HG02678 (cell line): ENCODE results near the gene LDLRAP1.
"Not testable (repeated sequence)": the region's sequence is repeated elsewhere in the genome, so short reads cannot be mapped to it uniquely, and the experiment has no call there.

Experiments
- ATAC-seq: cut with Tn5 transposase; IDR thresholded peaks from one replicate; pipeline ENCODE4 v1.9.1; 2021; ENCODE audit warnings: mild to moderate bottlenecking, moderate library complexity; ENCODE audit not compliant: unreplicated experiment

Gene LDLRAP1

GRCh38 chr1:25572708-25573590 is 29.5 kb downstream of the LDLRAP1 start:
- ATAC-seq, result no peak

- ATAC-seq, result no peak
Observed at GRCh38 chr1:25573591-25573930, 30.2 kb downstream of the LDLRAP1 start.

- ATAC-seq, result no peak
Observed at GRCh38 chr1:25573961-25574360, 30.6 kb downstream of the LDLRAP1 start.

GRCh38 chr1:25575191-25575590 is 31.8 kb downstream of the LDLRAP1 start:
- ATAC-seq, result no peak

GRCh38 chr1:25576459-25577133 is 33.2 kb downstream of the LDLRAP1 start:
- no peak for ATAC-seq

- no peak for ATAC-seq
Observed at GRCh38 chr1:25577134-25577920, 33.9 kb downstream of the LDLRAP1 start.

GRCh38 chr1:25579292-25580252 is 36.2 kb downstream of the LDLRAP1 start:
- ATAC-seq, result no peak

- ATAC-seq, result no peak
Observed at GRCh38 chr1:25580927-25581326, 37.5 kb downstream of the LDLRAP1 start.

GRCh38 chr1:25581764-25582163 is 38.4 kb downstream of the LDLRAP1 start:
- ATAC-seq, result no peak

GRCh38 chr1:25583519-25584370 is 40.3 kb downstream of the LDLRAP1 start:
- ATAC-seq, result no peak

GRCh38 chr1:25586181-25586588 is 42.8 kb downstream of the LDLRAP1 start:
- no peak for ATAC-seq

- no peak for ATAC-seq
Observed at GRCh38 chr1:25587290-25587689, 43.9 kb downstream of the LDLRAP1 start.

- not testable (repeated sequence) for ATAC-seq
Observed at GRCh38 chr1:25588224-25588623, 44.8 kb downstream of the LDLRAP1 start.

- ATAC-seq, result not testable (repeated sequence)
Observed at GRCh38 chr1:25588786-25589185, 45.4 kb downstream of the LDLRAP1 start.

- no peak for ATAC-seq
Observed at GRCh38 chr1:25590096-25590824, 46.9 kb downstream of the LDLRAP1 start.

GRCh38 chr1:25593861-25594260 is 50.5 kb downstream of the LDLRAP1 start:
- no peak for ATAC-seq

GRCh38 chr1:25594971-25595370 is 51.6 kb downstream of the LDLRAP1 start:
- ATAC-seq, result no peak

GRCh38 chr1:25596641-25597040 is 53.2 kb downstream of the LDLRAP1 start:
- ATAC-seq, result not testable (repeated sequence)

- no peak for ATAC-seq
Observed at GRCh38 chr1:25598879-25599278, 55.5 kb downstream of the LDLRAP1 start.
